ENCODE measurements around the gene DUS2. TPM values are rescaled to one million over a fixed set of nuclear protein-coding genes. Genes with fewer than 3 reads are reported as not detected.

DUS2 gene
- total and polyA plus RNA-seq, 2 of the 8 experiments (the other 6 are each of a cell fraction or from before 2014, with no cell fraction given): 17.2 to 27.0 TPM

DNA sequence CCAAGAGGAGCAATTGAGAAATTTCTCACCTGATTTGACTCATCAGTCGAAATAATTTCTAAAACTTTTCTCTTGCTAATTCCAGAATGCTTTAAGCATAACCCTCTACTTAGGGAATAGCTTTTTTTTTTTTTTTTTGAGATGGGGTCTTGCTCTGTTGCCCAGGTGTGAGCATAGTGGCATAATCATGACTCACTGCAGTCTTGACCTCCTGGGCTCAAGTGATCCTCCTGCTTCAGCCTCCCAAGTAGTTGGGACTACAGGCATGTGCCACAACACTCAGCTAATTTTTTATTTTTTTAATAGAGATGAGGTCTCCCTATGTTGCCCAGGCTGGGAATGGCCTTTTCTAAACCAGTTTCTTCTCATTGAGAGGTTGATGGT, 48.4 kb downstream of the DUS2 start (continued):
- TF ChIP-seq TBP (IDR thresholded peaks at IDR 0.05; ENCODE audit: low read depth, low read length): no peak
- no peak for TF ChIP-seq HDAC2 (IDR thresholded peaks at IDR 0.05; ENCODE audit: borderline replicate concordance in 1 of 2, low read depth in 2 of 2, low read length in 2 of 2)
- no peak for TF ChIP-seq SP4 (IDR thresholded peaks at IDR 0.05; ENCODE audit: low read length)

All from H1 (cell line).